Esophagus squamous epithelium (tissue), 4 donors: Measurements from ENCODE around the gene MEOX1.

Experiments
- CTCF ChIP-seq, 6 experiments: fragments of 450-650 bp in 4 of 6; fragments of 200-600 bp in 2 of 6; sonication (generic) in 2 of 6; IDR thresholded peaks; one replicate each; pipeline ENCODE4 v1.5.1; 2016 to 2019; ENCODE audit warnings: antibody characterized with exemption in 6 of 6, mild to moderate bottlenecking in 4 of 6, moderate library complexity in 4 of 6
- POLR2A ChIP-seq, 4 donors: fragments of 450-650 bp; IDR thresholded peaks; one replicate each; pipeline ENCODE4 v1.6.1; 2017; ENCODE audit warnings: antibody characterized with exemption in 4 of 4, mild to moderate bottlenecking in 4 of 4, moderate library complexity in 3 of 4

DNA sequence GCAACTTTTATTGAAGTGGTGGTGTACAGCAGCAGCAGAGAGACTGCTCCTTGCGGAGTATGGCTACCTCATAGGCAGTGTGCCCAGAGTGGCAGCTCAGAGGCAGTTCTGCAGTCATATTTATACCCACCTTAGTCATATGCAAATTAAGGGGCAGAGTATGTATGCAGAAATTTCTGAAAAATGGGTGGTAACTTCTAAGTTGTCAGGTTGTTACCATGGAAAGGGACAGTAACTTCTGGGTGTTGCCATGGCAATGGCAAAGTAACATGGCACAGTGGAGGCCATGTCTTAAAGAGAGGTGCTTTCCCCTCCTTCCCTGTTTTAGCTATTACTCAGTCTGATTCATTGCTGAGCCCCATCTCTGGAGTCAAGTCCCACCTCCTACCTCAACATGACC is 53.4 kb downstream of the MEOX1 start:
- no peak for TF ChIP-seq CTCF (IDR thresholded peaks at IDR 0.05)
- no peak for TF ChIP-seq POLR2A (IDR thresholded peaks at IDR 0.05)
